Muscle layer of colon (tissue), 2 donors: ENCODE data around the gene PINK1.

ENCODE experiments used
- H3K27ac ChIP-seq: one replicate; pipeline ENCODE4 v1.7.0; 2013; ENCODE audit warnings: low read depth, mild to moderate bottlenecking, low read length, moderate library complexity
- H3K27me3 ChIP-seq, 2 donors: one replicate each; pipeline ENCODE4 v1.7.0; 2013; ENCODE audit warnings: low read length in 2 of 2, mild to moderate bottlenecking in 2 of 2; ENCODE audit not compliant: insufficient read depth in 2 of 2, control insufficient read depth in 1 of 2
- H3K36me3 ChIP-seq: one replicate; pipeline ENCODE4 v1.7.0; 2013; ENCODE audit warnings: mild to moderate bottlenecking, low read length; ENCODE audit not compliant: insufficient read depth
- H3K4me1 ChIP-seq: one replicate; pipeline ENCODE4 v1.7.0; 2013; ENCODE audit warnings: mild to moderate bottlenecking, low read length; ENCODE audit not compliant: insufficient read depth
- H3K4me3 ChIP-seq, 2 donors: one replicate each; pipeline ENCODE4 v1.7.0; 2013; ENCODE audit warnings: low read length in 2 of 2, low read depth in 1 of 2, mild to moderate bottlenecking in 1 of 2, moderate library complexity in 1 of 2
- H3K9ac ChIP-seq: one replicate; pipeline ENCODE4 v1.7.0; 2013; ENCODE audit warnings: low read length
- H3K9me3 ChIP-seq: one replicate; pipeline ENCODE4 v1.7.0; 2013; ENCODE audit warnings: mild to moderate bottlenecking, low read length
- donor health status: abdominal sarcoma.
- donor health status: Adenocarcinoma of cecum.

The PINK1 gene

GRCh38 chr1:20654104-20654690, 20.9 kb downstream of the PINK1 start:
- Histone ChIP-seq H3K9me3 (no peaks in the 10 kb centered on the region), H3K27ac (no peak overlapping the region), H3K4me1 (no peaks in the 10 kb centered on the region), H3K9ac (no peak overlapping the region), H3K4me3 (no peak overlapping the region), H3K36me3 (peaks cover 75% of the 10 kb centered on the region), H3K27me3 (no peaks in the 10 kb centered on the region)

GRCh38 chr1:20657024-20657423, 23.8 kb downstream of the PINK1 start:
- no peaks in the 10 kb centered on the region for H3K27me3 ChIP-seq
- no peak overlapping the region for H3K4me3 ChIP-seq
- H3K36me3 ChIP-seq, result peaks cover 58% of the 10 kb centered on the region
- peaks cover 16% of the 10 kb centered on the region for H3K4me1 ChIP-seq
- H3K27ac ChIP-seq, result no peak overlapping the region
- no peaks in the 10 kb centered on the region for H3K9me3 ChIP-seq
- H3K9ac ChIP-seq, result no peak overlapping the region

GRCh38 chr1:20658166-20658915, 25.1 kb downstream of the PINK1 start:
- H3K9me3 ChIP-seq, result no peaks in the 10 kb centered on the region
- H3K27ac ChIP-seq, result no peak overlapping the region
- no peaks in the 10 kb centered on the region for H3K27me3 ChIP-seq
- no peak overlapping the region for H3K9ac ChIP-seq
- H3K4me3 ChIP-seq, result no peak overlapping the region
- peaks cover 20% of the 10 kb centered on the region for H3K4me1 ChIP-seq
- H3K36me3 ChIP-seq, result peaks cover 47% of the 10 kb centered on the region

DNA sequence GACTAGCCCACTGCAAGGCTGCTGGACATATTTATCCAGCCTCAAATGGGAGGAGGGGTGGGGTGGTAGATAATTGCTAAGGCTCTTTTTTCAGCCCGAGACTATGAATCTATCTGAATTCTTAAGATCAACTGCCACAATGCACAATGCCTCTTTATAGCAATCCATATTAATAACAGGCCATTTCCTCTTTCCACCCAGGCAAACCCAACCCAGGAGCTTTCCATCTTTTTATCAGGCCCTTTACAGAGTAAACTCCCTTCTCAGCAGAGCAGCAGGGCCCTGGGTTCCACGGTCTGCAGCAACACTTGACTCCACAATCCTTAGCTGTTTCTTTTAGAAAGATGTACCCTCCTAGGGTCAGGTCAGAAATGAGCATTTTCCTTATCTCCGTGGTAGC, 27.1 kb downstream of the PINK1 start:
- peaks cover 20% of the 10 kb centered on the region for H3K4me1 ChIP-seq
- H3K9me3 ChIP-seq, result no peaks in the 10 kb centered on the region
- peak overlapping the region; percentile 66 for H3K27ac ChIP-seq
- H3K9ac ChIP-seq, result peak overlapping the region; percentile 5
- peak overlapping the region; percentile 89 to 90 for H3K4me3 ChIP-seq
- peaks cover 31% of the 10 kb centered on the region for H3K36me3 ChIP-seq
- H3K27me3 ChIP-seq, result no peaks in the 10 kb centered on the region

DNA sequence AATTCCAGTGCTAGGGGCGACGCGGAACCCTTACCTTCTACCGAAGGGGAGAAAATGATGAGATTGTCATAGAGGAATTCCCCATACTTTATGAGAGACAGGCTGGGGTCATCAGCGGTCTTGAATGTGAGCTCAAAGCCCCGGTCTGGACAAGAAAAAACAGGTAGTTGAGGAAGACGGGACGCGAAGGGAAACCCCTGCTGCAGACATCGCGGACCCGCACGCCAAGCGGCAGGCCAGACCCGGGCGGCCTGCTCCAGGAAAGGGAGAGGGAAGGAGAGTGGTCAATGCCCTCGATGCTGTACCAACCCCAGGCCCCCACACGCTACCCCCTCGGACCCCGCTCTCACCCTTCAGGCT, 27.6 kb downstream of the PINK1 start:
- no peaks in the 10 kb centered on the region for H3K9me3 ChIP-seq
- H3K36me3 ChIP-seq, result peaks cover 26% of the 10 kb centered on the region
- H3K4me1 ChIP-seq, result peaks cover 20% of the 10 kb centered on the region
- peak overlapping the region; percentile 66 for H3K27ac ChIP-seq
- H3K27me3 ChIP-seq, result no peaks in the 10 kb centered on the region
- peak overlapping the region; percentile 89 to 90 for H3K4me3 ChIP-seq
- H3K9ac ChIP-seq, result peak overlapping the region; percentile 5

DNA sequence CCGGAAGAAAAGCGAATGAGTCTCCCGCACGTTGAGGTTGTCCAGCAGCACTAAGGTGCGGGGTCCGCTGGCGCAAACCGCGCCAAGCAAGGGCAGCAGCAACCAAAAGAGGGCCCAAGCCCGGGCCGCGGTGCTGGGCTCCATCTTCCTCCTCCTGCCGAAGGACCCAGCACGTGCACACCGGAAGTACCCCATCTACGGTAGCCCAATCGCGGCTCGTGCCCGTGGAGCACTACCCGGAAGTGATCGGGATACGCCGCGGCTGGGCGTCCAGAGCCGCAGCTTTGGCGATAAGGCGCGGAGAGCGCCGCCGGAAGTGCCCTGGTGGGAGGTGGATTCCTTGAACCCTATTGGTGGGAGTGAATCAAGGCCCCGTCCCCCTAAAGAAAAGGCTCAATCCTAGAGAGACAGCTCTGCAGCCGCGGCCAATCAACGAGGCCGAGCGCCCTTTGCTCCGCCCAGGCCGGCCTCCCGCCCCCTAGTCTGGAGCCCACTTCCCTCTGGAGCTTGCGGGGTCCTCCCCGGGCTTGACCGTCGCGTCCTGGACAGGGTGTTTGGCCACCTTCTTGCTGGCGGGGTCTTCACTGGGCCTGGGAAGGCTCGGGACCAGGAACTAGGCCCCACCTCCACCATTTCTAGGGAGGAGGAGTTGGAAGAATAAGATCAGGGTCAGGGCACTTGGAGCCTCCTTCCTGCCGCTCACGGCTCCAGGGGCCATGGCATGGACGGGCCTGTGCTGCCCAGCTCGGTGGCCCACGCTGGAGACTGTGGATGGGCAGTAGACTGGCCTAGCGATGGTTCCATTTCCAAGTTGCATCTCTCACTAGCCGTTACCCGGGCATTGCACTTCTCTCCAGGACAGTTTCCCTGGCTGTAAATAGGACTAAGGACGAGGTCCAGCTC, 28.2 kb downstream of the PINK1 start, which contains the start of gene DDOST:
TSS of gene DDOST (minus strand) at position 163 of the 903 bp plus-strand sequence. CDS start at position 144, 19 bp downstream.
- Histone ChIP-seq H3K4me1 (peaks cover 20% of the 10 kb centered on the region), H3K27ac (peak within 1 kb of the TSS; percentile 67), H3K9ac (peak within 1 kb of the TSS; percentile 44), H3K9me3 (no peaks in the 10 kb centered on the region), H3K4me3 (peak within 1 kb of the TSS; percentile 89 to 90), H3K36me3 (peaks cover 20% of the 10 kb centered on the region), H3K27me3 (no peaks in the 10 kb centered on the region)

GRCh38 chr1:20662110-20662475, 28.8 kb downstream of the PINK1 start:
- Histone ChIP-seq H3K9ac (peak overlapping the region; percentile 44), H3K27ac (peak overlapping the region; percentile 67), H3K9me3 (no peaks in the 10 kb centered on the region)

DNA sequence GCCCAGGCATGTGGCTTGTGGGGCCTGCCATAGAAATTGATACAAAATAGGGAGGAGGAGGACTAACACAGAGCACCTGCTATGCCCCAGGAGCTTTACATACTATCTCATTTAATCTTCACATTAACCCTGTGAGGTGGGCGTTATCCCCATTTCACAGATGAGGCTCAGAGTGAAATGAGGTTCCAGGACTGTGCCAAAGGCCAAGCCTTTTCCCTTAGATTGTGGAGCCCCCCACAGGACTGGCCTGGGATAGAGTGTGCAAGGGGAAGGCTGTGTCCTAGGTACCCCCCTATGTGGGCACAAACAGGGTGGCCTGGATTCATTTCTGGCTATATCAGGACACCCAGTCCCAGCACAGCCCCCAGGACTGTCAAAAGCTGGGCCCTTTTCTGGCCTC, 30.1 kb downstream of the PINK1 start:
- H3K36me3 ChIP-seq, result peaks cover 7% of the 10 kb centered on the region
- no peaks in the 10 kb centered on the region for H3K27me3 ChIP-seq
- H3K9me3 ChIP-seq, result no peaks in the 10 kb centered on the region
- H3K4me1 ChIP-seq, result peaks cover 20% of the 10 kb centered on the region
- H3K4me3 ChIP-seq, result no peak overlapping the region
- H3K27ac ChIP-seq, result no peak overlapping the region
- no peak overlapping the region for H3K9ac ChIP-seq

More at GRCh38 chr1:20662110-20662475, 28.8 kb downstream of the PINK1 start:
- Histone ChIP-seq H3K36me3 (peaks cover 14% of the 10 kb centered on the region), H3K4me1 (peaks cover 20% of the 10 kb centered on the region), H3K4me3 (peak overlapping the region; percentile 88 to 90), H3K27me3 (no peaks in the 10 kb centered on the region)

GRCh38 chr1:20663969-20664715, 30.9 kb downstream of the PINK1 start:
- Histone ChIP-seq H3K4me3 (no peak overlapping the region), H3K36me3 (peaks cover 7% of the 10 kb centered on the region), H3K4me1 (peaks cover 20% of the 10 kb centered on the region), H3K9me3 (no peaks in the 10 kb centered on the region), H3K9ac (no peak overlapping the region), H3K27ac (no peak overlapping the region), H3K27me3 (no peaks in the 10 kb centered on the region)

DNA sequence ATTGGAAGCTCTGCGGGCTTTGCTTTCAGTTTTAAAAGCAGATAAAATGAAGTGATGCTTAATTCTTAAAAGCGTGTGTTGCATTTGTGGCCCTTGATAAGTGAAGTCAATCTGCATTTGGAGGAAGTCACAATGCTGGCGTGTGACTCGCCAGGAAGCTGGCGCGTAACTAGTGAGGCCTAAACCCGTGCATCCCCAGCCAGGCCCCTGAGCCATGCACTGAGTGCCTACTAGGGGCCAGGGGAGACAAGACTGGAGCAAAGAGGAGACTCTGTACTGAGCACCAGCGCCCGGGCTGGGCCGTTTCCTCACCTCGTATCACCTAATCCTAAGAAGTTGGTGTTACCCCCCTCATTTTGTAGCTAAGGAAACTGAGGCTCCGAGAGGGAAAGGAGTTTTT, 32.5 kb downstream of the PINK1 start:
- H3K27me3 ChIP-seq, result no peaks in the 10 kb centered on the region
- no peak overlapping the region for H3K9ac ChIP-seq
- no peaks in the 10 kb centered on the region for H3K36me3 ChIP-seq
- no peak overlapping the region for H3K27ac ChIP-seq
- peaks cover 6% of the 10 kb centered on the region for H3K4me1 ChIP-seq
- no peaks in the 10 kb centered on the region for H3K9me3 ChIP-seq
- H3K4me3 ChIP-seq, result no peak overlapping the region

DNA sequence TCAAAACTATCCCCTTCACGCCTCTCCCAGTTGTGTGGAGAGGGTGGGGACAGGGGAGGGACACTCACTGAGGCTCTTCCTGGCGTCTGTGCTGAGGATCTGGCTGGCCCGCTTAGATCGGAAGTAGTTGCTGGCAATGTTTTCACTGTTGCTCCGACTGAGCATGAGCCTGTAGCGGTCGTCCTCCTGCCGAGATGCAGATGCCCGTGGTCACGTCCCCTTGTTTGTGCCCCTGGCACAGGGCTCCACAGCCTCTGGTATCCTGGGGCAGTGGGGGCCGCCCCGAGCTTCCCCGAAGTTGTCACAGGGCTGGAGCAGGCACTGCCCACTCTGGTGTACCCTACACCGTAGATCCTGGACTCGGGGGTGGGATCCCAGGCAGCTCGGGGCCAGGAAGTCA, 32.9 kb downstream of the PINK1 start:
- no peak overlapping the region for H3K27ac ChIP-seq
- H3K36me3 ChIP-seq, result no peaks in the 10 kb centered on the region
- H3K9ac ChIP-seq, result no peak overlapping the region
- no peak overlapping the region for H3K4me3 ChIP-seq
- H3K9me3 ChIP-seq, result no peaks in the 10 kb centered on the region
- peaks cover 6% of the 10 kb centered on the region for H3K4me1 ChIP-seq
- H3K27me3 ChIP-seq, result no peaks in the 10 kb centered on the region
